Measurements from ENCODE around the gene PLTP.
"Not testable (repeated sequence)": the region's sequence is repeated elsewhere in the genome, so short reads cannot be mapped to it uniquely, and the experiment has no call there.

Gene PLTP

GRCh38 chr20:45896641-45897161 lies 15.3 kb downstream of the PLTP start:
- no peak for DNase-seq

GRCh38 chr20:45894797-45895196 lies 17.2 kb downstream of the PLTP start:
- DNase-seq, result no peak

GRCh38 chr20:45893831-45894230 lies 18.1 kb downstream of the PLTP start:
- DNase-seq, result no peak

- no peak for DNase-seq
Measured at GRCh38 chr20:45892828-45893500, 19.0 kb downstream of the PLTP start.

GRCh38 chr20:45892049-45892825 lies 19.7 kb downstream of the PLTP start:
- no peak for DNase-seq

- no peak for DNase-seq
Measured at GRCh38 chr20:45890985-45891983, 20.7 kb downstream of the PLTP start, which contains the start of the genes CTSA and NEURL2. CTSA (plus strand) TSS chr20:45891335; CDS start chr20:45891569, 234 bp downstream. NEURL2 (minus strand) TSS chr20:45891208; CDS start chr20:45890991, 217 bp downstream.

GRCh38 chr20:45890077-45890984 lies 21.6 kb downstream of the PLTP start:
- no peak for DNase-seq

GRCh38 chr20:45888681-45889080 lies 23.3 kb downstream of the PLTP start:
- no peak for DNase-seq

- DNase-seq, result no peak
Measured at GRCh38 chr20:45887346-45887715, 24.6 kb downstream of the PLTP start, which contains the start of gene SPATA25. SPATA25 (minus strand) TSS chr20:45887622; CDS start chr20:45887590, 32 bp downstream.

GRCh38 chr20:45886590-45887345 lies 25.2 kb downstream of the PLTP start:
- no peak for DNase-seq

- no peak for DNase-seq
Measured at GRCh38 chr20:45883100-45883469, 28.9 kb downstream of the PLTP start.

- DNase-seq, result no peak
Measured at GRCh38 chr20:45882469-45883099, 29.4 kb downstream of the PLTP start.

GRCh38 chr20:45880988-45881788 lies 30.8 kb downstream of the PLTP start, which contains the start of gene ZSWIM1:
ZSWIM1 (plus strand) TSS chr20:45881227; CDS start chr20:45882593, 1,366 bp downstream.
- DNase-seq, result peak; percentile 91

- no peak for DNase-seq
Measured at GRCh38 chr20:45878076-45878761, 33.7 kb downstream of the PLTP start.

GRCh38 chr20:45874576-45874975 lies 37.4 kb downstream of the PLTP start:
- DNase-seq, result no peak

GRCh38 chr20:45874104-45874481 lies 37.9 kb downstream of the PLTP start:
- DNase-seq, result not testable (repeated sequence)

GRCh38 chr20:45873409-45874103 lies 38.4 kb downstream of the PLTP start:
- DNase-seq, result no peak

GRCh38 chr20:45872626-45873025 lies 39.3 kb downstream of the PLTP start:
- DNase-seq, result no peak

Data from NCI-H2081 treated with DMSO at 0.1 percent for 48 hours (cell line).